Skeletal muscle tissue (tissue), 4 donors: ENCODE results near the gene ZNF628. TPM values are rescaled to one million over a fixed set of nuclear protein-coding genes. Genes with fewer than 3 reads are reported as not detected.

ENCODE experiments used
- H3K27ac ChIP-seq: one replicate; pipeline ENCODE4 v1.7.0; 2013; ENCODE audit warnings: mild to moderate bottlenecking, low read depth, low read length, inconsistent platforms
- H3K27me3 ChIP-seq, 3 donors: one replicate each; pipeline ENCODE4 v1.7.0; 2013; ENCODE audit warnings: low read length in 3 of 3; ENCODE audit not compliant: control insufficient read depth in 3 of 3, insufficient read depth in 3 of 3
- H3K36me3 ChIP-seq, 3 donors: one replicate each; pipeline ENCODE4 v1.7.0; 2013; ENCODE audit warnings: low read length in 3 of 3; ENCODE audit not compliant: control insufficient read depth in 3 of 3, insufficient read depth in 3 of 3
- H3K4me1 ChIP-seq, 3 donors: one replicate each; pipeline ENCODE4 v1.7.0; 2013; ENCODE audit warnings: low read length in 3 of 3, mild to moderate bottlenecking in 3 of 3; ENCODE audit not compliant: control insufficient read depth in 3 of 3, insufficient read depth in 3 of 3
- H3K4me3 ChIP-seq, 3 donors: one replicate each; pipeline ENCODE4 v1.7.0; 2013; ENCODE audit warnings: low read length in 3 of 3
- H3K9ac ChIP-seq, 3 donors: one replicate each; pipeline ENCODE4 v1.7.0; 2013; ENCODE audit warnings: low read length in 3 of 3, mild to moderate bottlenecking in 3 of 3, moderate library complexity in 2 of 3, low read depth in 1 of 3
- H3K9me3 ChIP-seq, 3 donors: one replicate each; pipeline ENCODE4 v1.7.0; 2013; ENCODE audit warnings: low read length in 3 of 3; ENCODE audit not compliant: control insufficient read depth in 3 of 3
- total RNA-seq: library from RNA; depleted of rRNA; stranded (reverse); fragments of >200 nt; gene quantifications from one replicate; pipeline ENCODE4 v1.2.3, GENCODE V29; 2014
- donor health status: Osteomylitis.

Gene ZNF628
- total RNA-seq, 1 donor from 2014 or later = 0.52 TPM

- Histone ChIP-seq H3K4me3 (no peak overlapping the region), H3K4me1 (peaks cover 13 to 18% (median 13%) of the 10 kb centered on the region in 3 donors), H3K9me3 (peaks cover 0 to 2% (median 0%) of the 10 kb centered on the region in 3 donors), H3K27ac (no peak overlapping the region), H3K27me3 (peaks cover 0 to 6% (median 2%) of the 10 kb centered on the region in 3 donors), H3K36me3 (no peaks in the 10 kb centered on the region), H3K9ac (peak overlapping the region in 1 of 3 donors; percentile 8)
Measured at GRCh38 chr19:55528030-55528803, 51.8 kb downstream of the ZNF628 start.

- H3K4me1 ChIP-seq = peaks cover 13 to 18% (median 13%) of the 10 kb centered on the region in 3 donors
- peaks cover 0 to 6% (median 2%) of the 10 kb centered on the region in 3 donors for H3K27me3 ChIP-seq
- no peak overlapping the region for H3K4me3 ChIP-seq
- no peak overlapping the region for H3K27ac ChIP-seq
- H3K9me3 ChIP-seq = peaks cover 0 to 2% (median 0%) of the 10 kb centered on the region in 3 donors
- H3K9ac ChIP-seq = no peak overlapping the region
- no peaks in the 10 kb centered on the region for H3K36me3 ChIP-seq
Measured at GRCh38 chr19:55529636-55530234, 53.3 kb downstream of the ZNF628 start.

GRCh38 chr19:55530996-55531395, 54.6 kb downstream of the ZNF628 start:
- H3K27ac ChIP-seq = no peak overlapping the region
- no peak overlapping the region for H3K4me3 ChIP-seq
- peaks cover 0 to 6% (median 2%) of the 10 kb centered on the region in 3 donors for H3K27me3 ChIP-seq
- H3K9me3 ChIP-seq = peaks cover 0 to 2% (median 0%) of the 10 kb centered on the region in 3 donors
- H3K36me3 ChIP-seq = no peaks in the 10 kb centered on the region
- H3K4me1 ChIP-seq = peaks cover 8 to 13% (median 10%) of the 10 kb centered on the region in 3 donors
- no peak overlapping the region for H3K9ac ChIP-seq

Other genes with a start within 250 kb of the ZNF628 start
- gene TMEM86B, start 247.9 kb upstream of the ZNF628 start, total RNA-seq = 0.52 TPM
- gene PPP6R1, start 217.6 kb upstream of the ZNF628 start, total RNA-seq = 11.0 TPM
- 10.4 TPM for gene HSPBP1, start 196.5 kb upstream of the ZNF628 start, total RNA-seq
- gene BRSK1, start 192.6 kb upstream of the ZNF628 start, total RNA-seq = 0.52 TPM
- gene TMEM150B, start 151.3 kb upstream of the ZNF628 start, total RNA-seq = 0.52 TPM
- gene KMT5C, start 136.7 kb upstream of the ZNF628 start, total RNA-seq = 8.9 TPM
- gene COX6B2, start 121.9 kb upstream of the ZNF628 start, total RNA-seq = not detected
- not detected for gene GARIN5B, start 113.4 kb upstream of the ZNF628 start, total RNA-seq
- gene IL11, start 106.2 kb upstream of the ZNF628 start, total RNA-seq = not detected
- gene TMEM190, start 99.8 kb upstream of the ZNF628 start, total RNA-seq = not detected
- not detected for gene TMEM238, start 92.3 kb upstream of the ZNF628 start, total RNA-seq
- 229 TPM for gene RPL28, start 90.7 kb upstream of the ZNF628 start, total RNA-seq
- 11.0 TPM for gene UBE2S, start 68.8 kb upstream of the ZNF628 start, total RNA-seq
- not detected for gene SHISA7, start 33.3 kb upstream of the ZNF628 start, total RNA-seq
- 25.1 TPM for gene ISOC2, start 15.0 kb upstream of the ZNF628 start, total RNA-seq
- gene C19orf85, start 11.9 kb upstream of the ZNF628 start, total RNA-seq = not detected
- gene NAT14, start 8.6 kb downstream of the ZNF628 start, total RNA-seq = 8.4 TPM
- 17.7 TPM for gene SSC5D, start 11.8 kb downstream of the ZNF628 start, total RNA-seq
- gene SBK2, start 60.5 kb downstream of the ZNF628 start, total RNA-seq = 1.0 TPM
- gene SBK3, start 68.9 kb downstream of the ZNF628 start, total RNA-seq = not detected
- 1.6 TPM for gene ZNF579, start 104.2 kb downstream of the ZNF628 start, total RNA-seq
- gene FIZ1, start 122.9 kb downstream of the ZNF628 start, total RNA-seq = under 0.01 TPM
- 4.7 TPM for gene ZNF524, start 123.7 kb downstream of the ZNF628 start, total RNA-seq
- gene ZNF865, start 129.0 kb downstream of the ZNF628 start, total RNA-seq = 1.0 TPM
- gene ZNF784, start 147.9 kb downstream of the ZNF628 start, total RNA-seq = 8.9 TPM
- gene ZNF580, start 164.4 kb downstream of the ZNF628 start, total RNA-seq = 2.1 TPM
- gene ZNF581, start 167.0 kb downstream of the ZNF628 start, total RNA-seq = 17.2 TPM
- 3.1 TPM for gene CCDC106, start 171.6 kb downstream of the ZNF628 start, total RNA-seq
- 52.2 TPM for gene U2AF2, start 178.4 kb downstream of the ZNF628 start, total RNA-seq
- 5.7 TPM for gene EPN1, start 198.6 kb downstream of the ZNF628 start, total RNA-seq